Aorta (tissue), 5 donors: ENCODE data around the gene PRKCE. TPM values are rescaled to one million over a fixed set of nuclear protein-coding genes. Genes with fewer than 3 reads are reported as not detected.

Source experiments
- ATAC-seq: fragments of 200-7000 bp; cut with Tn5 transposase; one replicate; pipeline ENCODE4 v1.9.1; 2022; ENCODE audit warnings: moderate library complexity; ENCODE audit not compliant: low FRiP score
- DNase-seq, 2 donors: peaks; one replicate each; pipeline ENCODE4 v3.0.0-alpha.2; 2020
- H3K27ac ChIP-seq, 2 donors: one replicate each; pipeline ENCODE4 v1.5.1; 2013; ENCODE audit warnings: low read length in 2 of 2, mild to moderate bottlenecking in 2 of 2, moderate library complexity in 2 of 2, control low read depth in 1 of 2, inconsistent platforms in 1 of 2, low read depth in 1 of 2
- H3K27me3 ChIP-seq, 2 donors: one replicate each; pipeline ENCODE4 v1.6.1; 2013; ENCODE audit warnings: control low read depth in 1 of 2, low read length in 1 of 2, mild to moderate bottlenecking in 1 of 2, moderate library complexity in 1 of 2; ENCODE audit not compliant: insufficient read depth in 2 of 2, control insufficient read depth in 1 of 2
- H3K36me3 ChIP-seq, 2 donors: one replicate each; pipeline ENCODE4 v1.6.1; 2013; ENCODE audit warnings: control low read depth in 1 of 2, low read length in 1 of 2, mild to moderate bottlenecking in 1 of 2; ENCODE audit not compliant: insufficient read depth in 2 of 2, control insufficient read depth in 1 of 2
- H3K4me1 ChIP-seq, 2 donors: one replicate each; pipeline ENCODE4 v1.6.1; 2013; ENCODE audit warnings: low read length in 2 of 2, control low read depth in 1 of 2, mild to moderate bottlenecking in 1 of 2, moderate library complexity in 1 of 2; ENCODE audit not compliant: insufficient read depth in 2 of 2, control insufficient read depth in 1 of 2
- H3K4me3 ChIP-seq, 2 donors: one replicate each; pipeline ENCODE4 v1.5.1; 2013; ENCODE audit warnings: low read length in 2 of 2, control low read depth in 1 of 2, mild to moderate bottlenecking in 1 of 2
- H3K9me3 ChIP-seq: one replicate; pipeline ENCODE4 v1.6.1; 2013; ENCODE audit warnings: mild to moderate bottlenecking, low read length; ENCODE audit not compliant: control insufficient read depth
- WGBS, 2 donors: extraction: QIAGEN DNeasy Blood & Tissue Kit; methylation state at CpG; one replicate each; pipeline ENCODE4 v1.1.7; 2013; 5-methylcytosine and 5-hydroxymethylcytosine counted together
- intact Hi-C, 2 donors: fragments of 100-400 bp; cut with DNase I; formaldehyde crosslinking; loops; one replicate each; pipeline versions ENCODE4 v1.14.2 to v1.15.0; 2022
- polyA plus RNA-seq, 2 donors: library from polyadenylated mRNA; stranded (reverse); fragments of 200-250 nt; gene quantifications; one replicate each; pipeline ENCODE4 v1.2.3, GENCODE V29; 2013
- total RNA-seq, 2 donors: library from RNA; stranded (reverse); fragmentation: NEBNext Ultra II Directional; extraction: Animal tissue kit (Norgen Biotek cat#: 25700); gene quantifications; one replicate each; pipeline ENCODE4 v1.2.1, GENCODE V29; 2021
- donor health status: healthy with polysubstance abuse.
- donor health status: Bipolar disorder and iron deficiency.
- donor health status: DM: no; HTN: no; CAD: no.
- donor health status: DM: no; HTN: no; CAD: no.
- donor health status: DM: yes; HTN: yes; CAD: no.

The PRKCE gene
- total and polyA plus RNA-seq, 4 donors = 1.5 to 23.8 (median 11.2) TPM

DNA sequence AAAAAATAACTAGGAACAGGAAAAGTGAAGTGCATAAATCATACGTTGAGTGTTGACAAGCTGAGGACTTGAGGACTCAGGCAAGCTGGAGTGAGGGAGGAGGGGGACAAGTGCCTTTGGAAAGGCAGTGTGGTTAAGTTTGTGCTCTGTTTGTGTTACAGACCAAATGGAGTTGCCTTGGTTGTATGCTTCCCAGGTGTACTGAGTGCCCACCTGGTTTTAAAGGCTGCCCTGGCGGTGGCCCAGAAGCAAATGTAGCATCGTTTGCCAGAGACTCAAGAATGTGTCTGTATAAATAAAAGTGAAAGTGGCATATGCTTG is 240.9 kb downstream of the PRKCE start:
- H3K4me1 ChIP-seq = no peaks in the 10 kb centered on the region
- H3K27me3 ChIP-seq = no peaks in the 10 kb centered on the region
- DNase-seq (no peak), ATAC-seq (no peak)
- H3K36me3 ChIP-seq = no peaks in the 10 kb centered on the region
- no peak overlapping the region for H3K27ac ChIP-seq
- H3K4me3 ChIP-seq = no peak overlapping the region
- intact Hi-C loops = no loop called here
- WGBS, 2 donors = 61 to 72% methylated on average over 3 of the region's 3 CpGs
- no peaks in the 10 kb centered on the region for H3K9me3 ChIP-seq

- no peak for ATAC-seq
- no peaks in the 10 kb centered on the region for H3K27me3 ChIP-seq
- H3K27ac ChIP-seq = no peak overlapping the region
- H3K4me3 ChIP-seq = no peak overlapping the region
- no peaks in the 10 kb centered on the region for H3K4me1 ChIP-seq
- H3K36me3 ChIP-seq = no peaks in the 10 kb centered on the region
- WGBS, 2 donors = 54 to 58% methylated on average over 7 of the region's 7 CpGs
- no peaks in the 10 kb centered on the region for H3K9me3 ChIP-seq
- intact Hi-C loops = no loop called here
- no peak for DNase-seq
Observed at GRCh38 chr2:45892757-45893156, 241.3 kb downstream of the PRKCE start.

DNA sequence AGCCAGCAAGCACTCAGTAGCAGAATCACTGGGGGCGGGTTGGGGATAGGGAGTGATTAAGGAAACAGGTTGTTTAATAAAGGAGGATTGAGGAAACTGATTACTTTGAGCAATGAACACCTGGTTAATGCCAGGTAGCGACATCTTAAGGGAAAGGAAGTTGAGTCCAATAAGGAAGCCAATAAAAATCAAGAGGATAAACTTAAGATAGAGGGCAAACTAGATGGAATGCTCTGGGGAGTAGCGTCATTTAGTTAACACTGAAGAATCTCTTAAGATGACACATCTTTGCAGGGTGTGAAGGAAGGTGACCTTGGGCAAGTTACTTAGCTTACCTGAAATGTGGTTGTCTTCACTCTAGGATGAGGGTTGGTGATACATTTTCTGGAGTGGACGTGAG is 242.7 kb downstream of the PRKCE start:
- Histone ChIP-seq H3K4me1 (no peaks in the 10 kb centered on the region), H3K4me3 (no peak overlapping the region), H3K27ac (no peak overlapping the region)

DNA sequence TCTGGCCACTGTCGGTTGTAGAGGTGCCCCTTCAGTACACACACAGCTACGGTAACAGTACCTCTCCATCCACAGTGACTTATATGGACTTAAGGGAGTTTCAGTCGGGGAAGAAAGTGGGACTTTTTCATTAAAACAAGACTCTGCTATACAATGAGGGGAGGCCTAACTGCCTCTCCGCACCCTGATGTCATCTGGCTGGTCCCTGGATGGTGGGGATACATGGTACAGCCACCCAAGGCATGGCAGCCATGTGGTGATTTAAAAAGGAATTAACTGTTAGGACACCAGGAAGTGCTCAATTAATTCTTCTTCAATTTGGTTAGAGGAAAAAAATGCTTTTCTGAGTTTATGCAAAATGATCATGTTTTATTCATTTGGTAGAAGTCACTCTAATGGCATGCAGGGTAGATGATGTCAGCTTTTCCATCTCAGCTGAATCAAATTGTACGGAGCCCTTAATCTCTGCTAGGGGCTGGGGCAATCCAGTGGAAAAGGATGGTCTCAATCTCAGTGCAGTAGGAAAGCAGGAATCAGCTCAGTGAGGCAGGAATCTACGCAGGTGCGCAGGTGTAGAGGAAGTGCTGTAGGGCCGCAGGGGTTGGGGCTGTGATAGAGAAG is 243.9 kb downstream of the PRKCE start:
- intact Hi-C loops = no loop called here
- H3K9me3 ChIP-seq = no peaks in the 10 kb centered on the region
- no peak overlapping the region for H3K27ac ChIP-seq
- H3K4me3 ChIP-seq = no peak overlapping the region
- no peaks in the 10 kb centered on the region for H3K27me3 ChIP-seq
- no peak for DNase-seq
- H3K4me1 ChIP-seq = no peaks in the 10 kb centered on the region
- H3K36me3 ChIP-seq = no peaks in the 10 kb centered on the region
- ATAC-seq = peak; percentile 13
- 89% methylated on average over 8 of the region's 8 CpGs for WGBS, 2 donors

More for the DNA sequence above, 242.7 kb downstream of the PRKCE start:
- H3K9me3 ChIP-seq = no peaks in the 10 kb centered on the region
- DNase-seq = no peak
- intact Hi-C loops = no loop called here
- no peaks in the 10 kb centered on the region for H3K27me3 ChIP-seq
- H3K36me3 ChIP-seq = no peaks in the 10 kb centered on the region
- WGBS, 2 donors = 94 to 97% methylated on average over 4 of the region's 4 CpGs
- no peak for ATAC-seq

- ATAC-seq (no peak), DNase-seq (no peak)
- Histone ChIP-seq H3K36me3 (no peaks in the 10 kb centered on the region), H3K27me3 (no peaks in the 10 kb centered on the region), H3K9me3 (no peaks in the 10 kb centered on the region), H3K4me1 (no peaks in the 10 kb centered on the region), H3K27ac (no peak overlapping the region), H3K4me3 (no peak overlapping the region)
- intact Hi-C loops = no loop called here
- 95% methylated on average over 4 of the region's 4 CpGs for WGBS, 2 donors
Observed at GRCh38 chr2:45896311-45896710, 244.8 kb downstream of the PRKCE start.

GRCh38 chr2:45897842-45898241 is 246.4 kb downstream of the PRKCE start:
- DNase-seq (peak in 1 of 2 donors; percentile 65), ATAC-seq (no peak)
- Histone ChIP-seq H3K27me3 (no peaks in the 10 kb centered on the region), H3K36me3 (no peaks in the 10 kb centered on the region), H3K4me3 (no peak overlapping the region), H3K4me1 (no peaks in the 10 kb centered on the region), H3K27ac (no peak overlapping the region), H3K9me3 (no peaks in the 10 kb centered on the region)
- WGBS, 2 donors = 96% methylated on average over 8 of the region's 8 CpGs
- intact Hi-C loops = no loop called here

GRCh38 chr2:45898819-45899218 is 247.3 kb downstream of the PRKCE start:
- Histone ChIP-seq H3K27me3 (no peaks in the 10 kb centered on the region), H3K9me3 (no peaks in the 10 kb centered on the region), H3K4me3 (no peak overlapping the region), H3K27ac (no peak overlapping the region), H3K4me1 (no peaks in the 10 kb centered on the region), H3K36me3 (no peaks in the 10 kb centered on the region)
- no peak for DNase-seq
- no peak for ATAC-seq
- intact Hi-C loops = no loop called here
- WGBS, 2 donors = 81 to 88% methylated on average over 3 of the region's 3 CpGs

DNA sequence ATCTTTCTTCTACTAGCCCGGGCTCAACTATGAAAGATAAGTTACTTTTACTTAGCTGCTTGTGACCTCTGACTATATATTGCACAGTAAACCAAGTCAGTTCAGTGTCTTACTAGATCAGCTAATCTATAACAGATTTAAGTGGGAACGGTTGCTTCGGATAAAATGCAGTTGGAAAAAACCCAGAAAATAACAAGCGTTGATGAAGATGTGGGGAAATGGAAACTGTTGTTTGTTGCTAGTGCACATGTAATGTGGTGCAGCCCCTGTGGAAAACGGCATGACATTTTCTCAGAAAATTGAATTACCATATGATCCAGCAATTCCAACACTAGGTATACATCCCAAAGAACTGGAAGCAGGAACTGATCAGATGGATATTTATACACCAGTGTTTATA is 248.5 kb downstream of the PRKCE start:
- Histone ChIP-seq H3K27me3 (no peaks in the 10 kb centered on the region), H3K27ac (no peak overlapping the region), H3K4me1 (no peaks in the 10 kb centered on the region), H3K36me3 (no peaks in the 10 kb centered on the region), H3K4me3 (no peak overlapping the region), H3K9me3 (no peaks in the 10 kb centered on the region)
- WGBS, 2 donors = 90 to 93% methylated on average over 5 of the region's 5 CpGs
- ATAC-seq (no peak), DNase-seq (no peak)
- intact Hi-C loops = no loop called here

DNA sequence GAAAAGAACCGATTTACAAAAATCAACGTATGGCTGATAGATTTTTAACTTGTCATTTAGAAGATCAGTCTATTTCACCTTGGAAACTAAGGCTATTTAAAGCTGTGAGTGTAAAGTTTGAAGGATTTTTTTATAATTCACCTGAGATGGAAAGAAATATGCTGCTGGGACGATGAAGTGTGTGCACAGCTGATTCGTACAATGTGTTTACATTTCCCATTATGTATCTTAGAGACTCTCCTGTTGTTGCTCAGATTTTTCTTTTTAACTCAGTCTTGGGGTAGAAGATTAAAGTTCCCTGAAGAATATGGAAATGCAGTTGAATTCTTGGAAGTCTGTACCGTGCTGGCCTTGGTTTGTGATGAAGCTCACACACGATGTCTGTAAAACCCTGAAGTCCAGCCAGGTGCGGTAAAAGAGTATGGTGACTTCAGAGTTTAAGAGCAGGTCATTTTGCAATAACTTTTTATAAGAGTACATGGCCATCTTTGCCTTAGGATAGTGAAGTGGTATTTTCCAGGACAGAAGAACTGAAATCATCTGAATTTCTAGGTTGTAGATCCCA is 250.1 kb downstream of the PRKCE start:
- Histone ChIP-seq H3K4me1 (no peaks in the 10 kb centered on the region), H3K27ac (no peak overlapping the region), H3K9me3 (no peaks in the 10 kb centered on the region), H3K4me3 (no peak overlapping the region), H3K36me3 (no peaks in the 10 kb centered on the region), H3K27me3 (no peaks in the 10 kb centered on the region)
- 96 to 97% methylated on average over 7 of the region's 7 CpGs for WGBS, 2 donors
- no peak for DNase-seq
- ATAC-seq = no peak
- intact Hi-C loops = no loop called here
